ENCODE measurements around the gene SASH3. TPM values are rescaled to one million over a fixed set of nuclear protein-coding genes. Genes with fewer than 3 reads are reported as not detected.

Gene SASH3
- total and polyA plus RNA-seq, 2 donors from 2014 or later = 1.9 to 18.3 TPM

DNA sequence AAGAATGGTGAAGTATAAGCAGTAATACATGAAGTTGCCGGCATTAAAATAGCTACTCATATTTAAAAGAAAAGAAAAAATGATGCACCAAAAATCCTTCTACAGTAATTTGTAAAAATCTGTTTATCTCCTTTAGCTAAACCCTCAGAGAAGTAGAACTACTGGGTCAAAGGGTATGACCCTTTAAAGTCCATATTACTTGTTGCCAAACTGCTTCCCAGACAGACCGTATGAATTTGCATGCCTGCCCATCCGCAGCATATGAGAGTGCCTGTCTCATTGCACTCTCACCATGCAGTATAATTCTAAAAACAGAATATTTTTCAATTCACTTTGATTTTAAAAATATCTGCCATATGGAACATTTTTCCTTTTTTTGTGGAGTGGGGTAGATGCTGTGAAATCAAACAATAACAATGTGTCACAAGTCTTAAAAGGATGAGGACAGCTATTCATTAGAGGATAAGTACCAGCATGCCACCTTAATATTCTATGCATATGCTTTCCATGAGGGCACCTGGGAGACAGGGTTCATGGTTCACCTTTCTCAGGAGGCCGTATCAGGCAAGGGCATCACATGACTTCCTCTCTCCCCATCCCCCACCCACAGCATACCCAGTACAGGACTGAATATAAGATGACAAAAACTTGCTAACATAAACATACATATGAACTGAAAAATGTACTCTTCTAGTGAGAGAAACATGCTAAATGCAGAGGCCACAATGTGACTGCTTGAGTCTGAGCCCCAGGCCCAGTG is 46.2 kb downstream of the SASH3 start:
- Histone ChIP-seq H3K4me3 (ENCODE audit: low read length in 3 of 3) (no peak overlapping the region), H3K27me3 (ENCODE audit: control insufficient read depth, insufficient read depth, low read length) (no peaks in the 10 kb centered on the region), H3K36me3 (ENCODE audit: control insufficient read depth in 2 of 3, insufficient read depth in 3 of 3, low read length in 3 of 3) (peaks cover 0 to 4% (median 2%) of the 10 kb centered on the region in 3 donors), H3K9ac (ENCODE audit: low read length in 3 of 3) (no peak overlapping the region), H3K27ac (ENCODE audit: low read depth in 2 of 2, low read length in 2 of 2) (no peak overlapping the region), H3K9me3 (ENCODE audit: control insufficient read depth in 2 of 3, insufficient read depth in 1 of 3, low read length in 3 of 3) (no peaks in the 10 kb centered on the region), H3K4me1 (ENCODE audit: control insufficient read depth in 2 of 3, insufficient read depth in 2 of 3, low read depth in 1 of 3, low read length in 3 of 3) (peaks cover 0 to 5% (median 0%) of the 10 kb centered on the region in 3 donors)
- TF ChIP-seq, protein P1, sequence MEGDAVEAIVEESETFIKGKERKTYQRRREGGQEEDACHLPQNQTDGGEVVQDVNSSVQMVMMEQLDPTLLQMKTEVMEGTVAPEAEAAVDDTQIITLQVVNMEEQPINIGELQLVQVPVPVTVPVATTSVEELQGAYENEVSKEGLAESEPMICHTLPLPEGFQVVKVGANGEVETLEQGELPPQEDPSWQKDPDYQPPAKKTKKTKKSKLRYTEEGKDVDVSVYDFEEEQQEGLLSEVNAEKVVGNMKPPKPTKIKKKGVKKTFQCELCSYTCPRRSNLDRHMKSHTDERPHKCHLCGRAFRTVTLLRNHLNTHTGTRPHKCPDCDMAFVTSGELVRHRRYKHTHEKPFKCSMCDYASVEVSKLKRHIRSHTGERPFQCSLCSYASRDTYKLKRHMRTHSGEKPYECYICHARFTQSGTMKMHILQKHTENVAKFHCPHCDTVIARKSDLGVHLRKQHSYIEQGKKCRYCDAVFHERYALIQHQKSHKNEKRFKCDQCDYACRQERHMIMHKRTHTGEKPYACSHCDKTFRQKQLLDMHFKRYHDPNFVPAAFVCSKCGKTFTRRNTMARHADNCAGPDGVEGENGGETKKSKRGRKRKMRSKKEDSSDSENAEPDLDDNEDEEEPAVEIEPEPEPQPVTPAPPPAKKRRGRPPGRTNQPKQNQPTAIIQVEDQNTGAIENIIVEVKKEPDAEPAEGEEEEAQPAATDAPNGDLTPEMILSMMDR (IDR thresholded peaks at IDR 0.05; ENCODE audit: borderline replicate concordance, extremely low read depth, insufficient read depth) = no peak
- DNase-seq (no peak), FAIRE-seq (no peak)
- intact Hi-C loops (cut with DNase I) = no loop called here

DNA sequence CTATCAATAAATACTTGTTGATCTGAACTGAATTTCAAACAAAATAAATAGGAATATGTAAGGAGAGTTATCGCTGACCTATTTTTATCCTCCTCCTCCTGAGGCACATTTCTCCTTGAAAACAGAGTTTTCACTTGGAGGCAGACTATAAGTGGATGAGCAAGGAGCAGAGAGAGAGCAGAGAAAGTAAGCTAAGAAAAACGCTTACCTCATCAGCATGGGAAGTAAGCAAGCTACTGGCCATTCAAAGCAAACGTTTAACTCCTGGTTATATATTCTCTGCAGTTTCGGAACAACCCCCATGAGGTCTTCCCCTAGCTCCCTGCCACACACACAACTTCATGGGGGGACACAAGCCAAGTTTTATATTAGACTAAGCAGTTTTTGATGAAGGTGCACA is 50.7 kb downstream of the SASH3 start:
- Histone ChIP-seq H3K4me1 (ENCODE audit: control insufficient read depth in 2 of 3, insufficient read depth in 2 of 3, low read depth in 1 of 3, low read length in 3 of 3) (peaks cover 0 to 5% (median 2%) of the 10 kb centered on the region in 3 donors), H3K9ac (ENCODE audit: low read length in 3 of 3) (no peak overlapping the region), H3K27me3 (ENCODE audit: control insufficient read depth, insufficient read depth, low read length) (no peaks in the 10 kb centered on the region), H3K27ac (ENCODE audit: low read depth in 2 of 2, low read length in 2 of 2) (no peak overlapping the region), H3K36me3 (ENCODE audit: control insufficient read depth in 2 of 3, insufficient read depth in 3 of 3, low read length in 3 of 3) (no peaks in the 10 kb centered on the region), H3K9me3 (ENCODE audit: control insufficient read depth in 2 of 3, insufficient read depth in 1 of 3, low read length in 3 of 3) (no peaks in the 10 kb centered on the region), H3K4me3 (ENCODE audit: low read length in 3 of 3) (peak overlapping the region in 1 of 3 donors; percentile 18)
- TF ChIP-seq, protein P1 (IDR thresholded peaks at IDR 0.05; ENCODE audit: borderline replicate concordance, extremely low read depth, insufficient read depth) = no peak
- DNase-seq (peak in 2 of 5 donors; percentile 17 to 23), FAIRE-seq (peak; percentile 47)
- intact Hi-C loops (cut with DNase I) = no loop called here

DNA sequence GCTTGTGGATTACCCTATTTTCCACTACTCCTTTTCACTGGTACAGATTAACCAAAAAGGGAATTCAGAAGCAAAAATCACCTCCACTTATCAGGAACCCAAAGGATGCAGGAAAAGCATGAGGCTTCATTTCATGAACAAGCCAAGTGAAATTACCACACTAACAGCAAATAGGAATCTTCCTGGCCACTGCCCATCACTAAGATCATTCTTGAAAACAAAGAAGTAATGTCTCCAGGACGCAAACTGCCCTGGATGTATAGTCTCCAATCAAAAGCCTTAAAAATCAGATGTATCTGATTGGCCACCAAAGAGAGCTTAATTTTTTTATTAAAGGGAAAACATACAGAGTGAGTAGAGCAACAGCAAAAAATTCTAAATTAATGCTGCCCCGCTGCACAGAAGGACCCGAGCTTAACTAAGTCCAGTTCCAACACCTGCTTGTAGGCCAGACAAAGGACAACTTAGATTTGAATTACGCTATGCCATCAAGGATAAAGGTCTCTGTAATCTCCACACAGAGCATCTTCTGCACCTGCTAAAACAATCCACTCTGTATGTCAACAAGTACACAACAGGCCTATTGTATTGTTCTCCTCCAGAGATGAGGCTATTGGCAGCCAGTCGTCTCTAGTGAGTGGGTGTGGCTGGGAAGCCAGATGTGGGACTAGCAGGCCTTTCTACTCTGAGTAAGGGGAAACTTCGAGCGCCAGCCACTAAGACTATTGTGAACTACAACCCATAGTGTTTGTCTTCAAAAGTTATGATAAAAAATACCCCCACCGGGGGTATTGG is 51.5 kb downstream of the SASH3 start:
- H3K9me3 ChIP-seq (ENCODE audit: control insufficient read depth in 2 of 3, insufficient read depth in 1 of 3, low read length in 3 of 3) = no peaks in the 10 kb centered on the region
- H3K4me1 ChIP-seq (ENCODE audit: control insufficient read depth in 2 of 3, insufficient read depth in 2 of 3, low read depth in 1 of 3, low read length in 3 of 3) = peaks cover 0 to 5% (median 2%) of the 10 kb centered on the region in 3 donors
- no peaks in the 10 kb centered on the region for H3K36me3 ChIP-seq (ENCODE audit: control insufficient read depth in 2 of 3, insufficient read depth in 3 of 3, low read length in 3 of 3)
- H3K9ac ChIP-seq (ENCODE audit: low read length in 3 of 3) = peak overlapping the region in 1 of 3 donors; percentile 7
- no peak overlapping the region for H3K4me3 ChIP-seq (ENCODE audit: low read length in 3 of 3)
- FAIRE-seq (no peak), DNase-seq (no peak)
- H3K27me3 ChIP-seq (ENCODE audit: control insufficient read depth, insufficient read depth, low read length) = no peaks in the 10 kb centered on the region
- intact Hi-C loops (cut with DNase I) = no loop called here
- no peak overlapping the region for H3K27ac ChIP-seq (ENCODE audit: low read depth in 2 of 2, low read length in 2 of 2)
- TF ChIP-seq, protein P1 (IDR thresholded peaks at IDR 0.05; ENCODE audit: borderline replicate concordance, extremely low read depth, insufficient read depth) = no peak
